HL-60 (cell line): ENCODE data around the gene NBPF20.
"Not testable (repeated sequence)": the region's sequence is repeated elsewhere in the genome, so short reads cannot be mapped to it uniquely, and the experiment has no call there.

Experiments
- GABPA ChIP-seq: IDR thresholded peaks from 2 replicates; pipeline ENCODE4 v1.6.1; 2012; ENCODE audit warnings: low read depth
- POLR2AphosphoS5 ChIP-seq: IDR thresholded peaks from 2 replicates; pipeline ENCODE4 v1.6.1; 2012; ENCODE audit warnings: low read depth
- TF ChIP-seq, protein P1 (sequence below): IDR thresholded peaks from one replicate; pipeline ENCODE4 v1.5.1; 2011; ENCODE audit warnings: low read length, control low read depth, inconsistent platforms; ENCODE audit not compliant: insufficient read depth

DNA sequence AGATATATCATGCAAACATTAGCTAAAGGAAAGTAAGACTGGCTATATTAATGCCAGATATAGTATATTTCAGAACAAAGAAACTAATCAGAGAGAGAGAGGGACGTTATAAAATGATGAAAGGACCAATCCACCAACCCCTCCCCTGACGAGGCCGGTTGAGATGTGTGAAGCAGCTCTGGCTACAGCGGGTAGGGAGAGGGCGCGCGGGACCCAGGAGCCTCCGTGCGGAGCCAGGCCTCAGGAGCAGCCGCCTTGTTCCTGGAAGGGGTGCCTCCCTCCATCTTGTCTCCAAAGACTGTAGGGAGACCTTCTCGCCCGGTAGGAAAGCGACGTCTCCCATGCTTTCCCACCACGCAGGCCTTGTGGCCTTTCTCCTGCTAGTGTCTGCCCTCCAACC is 5.4 kb upstream of the NBPF20 start:
- TF ChIP-seq, protein P1, sequence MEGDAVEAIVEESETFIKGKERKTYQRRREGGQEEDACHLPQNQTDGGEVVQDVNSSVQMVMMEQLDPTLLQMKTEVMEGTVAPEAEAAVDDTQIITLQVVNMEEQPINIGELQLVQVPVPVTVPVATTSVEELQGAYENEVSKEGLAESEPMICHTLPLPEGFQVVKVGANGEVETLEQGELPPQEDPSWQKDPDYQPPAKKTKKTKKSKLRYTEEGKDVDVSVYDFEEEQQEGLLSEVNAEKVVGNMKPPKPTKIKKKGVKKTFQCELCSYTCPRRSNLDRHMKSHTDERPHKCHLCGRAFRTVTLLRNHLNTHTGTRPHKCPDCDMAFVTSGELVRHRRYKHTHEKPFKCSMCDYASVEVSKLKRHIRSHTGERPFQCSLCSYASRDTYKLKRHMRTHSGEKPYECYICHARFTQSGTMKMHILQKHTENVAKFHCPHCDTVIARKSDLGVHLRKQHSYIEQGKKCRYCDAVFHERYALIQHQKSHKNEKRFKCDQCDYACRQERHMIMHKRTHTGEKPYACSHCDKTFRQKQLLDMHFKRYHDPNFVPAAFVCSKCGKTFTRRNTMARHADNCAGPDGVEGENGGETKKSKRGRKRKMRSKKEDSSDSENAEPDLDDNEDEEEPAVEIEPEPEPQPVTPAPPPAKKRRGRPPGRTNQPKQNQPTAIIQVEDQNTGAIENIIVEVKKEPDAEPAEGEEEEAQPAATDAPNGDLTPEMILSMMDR = not testable (repeated sequence)
- not testable (repeated sequence) for TF ChIP-seq POLR2AphosphoS5, GABPA
